H1 (cell line): ENCODE results near the gene GPR21. TPM values are rescaled to one million over a fixed set of nuclear protein-coding genes. Genes with fewer than 3 reads are reported as not detected.

Source experiments
- CTCF ChIA-PET: fragments of 300-600 bp; sonication (Branson Sonifier 250); formaldehyde crosslinking; loops from one replicate; lab custom pipeline; 2021; ENCODE audit not compliant: partially characterized antibody; lab: Charles Lee
- POLR2A ChIA-PET: fragments of 300-600 bp; sonication (Branson Sonifier 250); formaldehyde crosslinking; loops from one replicate; lab custom pipeline; 2021; ENCODE audit warnings: inconsistent platforms; ENCODE audit not compliant: partially characterized antibody; lab: Charles Lee
- DNase-seq, 2 experiments: peaks; one replicate each; pipeline versions ENCODE4 v3.0.0 to v3.0.0-alpha.2; 2010 to 2022; ENCODE audit warnings: low spot score in 2 of 2, low read depth in 1 of 2, mixed read lengths in 1 of 2
- FAIRE-seq: peaks from 2 replicates; lab custom pipeline; 2011; peaks lifted over from hg19 to GRCh38; lab: Jason Lieb, UNC
- H2AFZ ChIP-seq: 2 replicates; pipeline ENCODE4 v1.8.1; 2012; ENCODE audit warnings: low read length, inconsistent platforms
- H2AK5ac ChIP-seq: 2 replicates; pipeline ENCODE4 v1.6.1; 2013; ENCODE audit warnings: low read depth, low read length
- H2BK120ac ChIP-seq: replicated peaks from 2 replicates; pipeline ENCODE3; 2013; ENCODE audit warnings: low read depth, low read length, inconsistent platforms
- H2BK12ac ChIP-seq: 2 replicates; pipeline ENCODE4 v1.6.1; 2013; ENCODE audit warnings: low read depth, low read length
- H2BK15ac ChIP-seq: 2 replicates; pipeline ENCODE4 v1.6.1; 2013; ENCODE audit warnings: low read length
- H2BK20ac ChIP-seq: 2 replicates; pipeline ENCODE4 v1.6.1; 2013; ENCODE audit warnings: low read length
- H2BK5ac ChIP-seq: 2 replicates; pipeline ENCODE4 v1.6.1; 2013; ENCODE audit warnings: low read depth, low read length
- H3K14ac ChIP-seq: 2 replicates; pipeline ENCODE4 v1.6.1; 2013; ENCODE audit warnings: inconsistent platforms; ENCODE audit not compliant: insufficient read length
- H3K18ac ChIP-seq: 2 replicates; pipeline ENCODE4 v1.6.1; 2013; ENCODE audit warnings: low read length; ENCODE audit errors: extremely low read depth
- H3K23ac ChIP-seq: 2 replicates; pipeline ENCODE4 v1.6.1; 2013; ENCODE audit warnings: inconsistent platforms; ENCODE audit not compliant: insufficient read length
- H3K23me2 ChIP-seq: 2 replicates; pipeline ENCODE4 v1.6.1; 2013; ENCODE audit warnings: low read depth, low read length
- H3K27ac ChIP-seq: 2 replicates; pipeline ENCODE4 v1.6.1; 2011; ENCODE audit warnings: low read depth, low read length, inconsistent platforms
- H3K27me3 ChIP-seq, 4 experiments: replicated peaks in 1 of 4; 1 replicate in 1 of 4; 2 replicates in 3 of 4; pipeline versions ENCODE4 v1.6.1 to v1.8.1; 2011 to 2013; ENCODE audit warnings: low read length in 3 of 4, mild to moderate bottlenecking in 3 of 4, inconsistent platforms in 2 of 4, mixed read lengths in 2 of 4, moderate library complexity in 1 of 4; ENCODE audit not compliant: control insufficient read depth in 3 of 4, insufficient read depth in 3 of 4; ENCODE audit errors: extremely low read depth in 1 of 4
- H3K36me3 ChIP-seq, 4 experiments: 2 replicates each; pipeline versions ENCODE4 v1.6.1 to v1.8.1; 2011 to 2013; ENCODE audit warnings: mild to moderate bottlenecking in 4 of 4, low read length in 3 of 4, moderate library complexity in 2 of 4, control low read depth in 1 of 4, inconsistent platforms in 1 of 4; ENCODE audit not compliant: insufficient read depth in 4 of 4, control insufficient read depth in 2 of 4
- H3K4ac ChIP-seq: replicated peaks from 2 replicates; pipeline ENCODE3; 2013; ENCODE audit warnings: low read length, low read depth, mixed read lengths, inconsistent platforms; ENCODE audit not compliant: insufficient read length
- H3K4me1 ChIP-seq, 4 experiments: replicated peaks in 1 of 4; 1 replicate in 1 of 4; 2 replicates in 3 of 4; pipeline versions ENCODE4 v1.6.1 to v1.8.1; 2011 to 2013; ENCODE audit warnings: low read length in 3 of 4, inconsistent platforms in 2 of 4, mixed read lengths in 1 of 4; ENCODE audit not compliant: insufficient read depth in 4 of 4, control insufficient read depth in 3 of 4
- H3K4me2 ChIP-seq, 2 experiments: 2 replicates each; pipeline versions ENCODE4 v1.6.1 to v1.8.1; 2011 to 2013; ENCODE audit warnings: low read depth in 2 of 2, low read length in 2 of 2, control low read depth in 1 of 2, inconsistent platforms in 1 of 2, mild to moderate bottlenecking in 1 of 2; ENCODE audit not compliant: insufficient read depth in 1 of 2
- H3K4me3 ChIP-seq, 4 experiments: fragments of 200-600, 300-600 bp in 1 of 4; sonication (generic), shearing (Covaris generic), sonication (Bioruptor Twin) in 1 of 4; 2 replicates each; pipeline versions ENCODE4 v1.5.1 to v1.8.1; 2011 to 2016; ENCODE audit warnings: low read length in 4 of 4, low read depth in 3 of 4, control low read depth in 2 of 4, inconsistent platforms in 2 of 4, mild to moderate bottlenecking in 2 of 4, mixed read lengths in 1 of 4, moderate library complexity in 1 of 4; ENCODE audit not compliant: insufficient read depth in 2 of 4; ENCODE audit errors: extremely low read depth in 1 of 4
- H3K56ac ChIP-seq: replicated peaks from 2 replicates; pipeline ENCODE3; 2013; ENCODE audit warnings: low read depth, mild to moderate bottlenecking, mixed read lengths, low read length, inconsistent platforms; ENCODE audit not compliant: insufficient read length
- H3K79me1 ChIP-seq: 2 replicates; pipeline ENCODE4 v1.6.1; 2013; ENCODE audit warnings: low read depth, low read length, control low read depth
- H3K79me2 ChIP-seq, 2 experiments: 2 replicates each; pipeline versions ENCODE4 v1.6.1 to v1.8.1; 2012 to 2013; ENCODE audit warnings: low read length in 2 of 2, mild to moderate bottlenecking in 2 of 2, inconsistent platforms in 1 of 2; ENCODE audit not compliant: insufficient read depth in 2 of 2, control insufficient read depth in 1 of 2
- H3K9ac ChIP-seq, 4 experiments: replicated peaks in 1 of 4; 1 replicate in 1 of 4; 2 replicates in 3 of 4; pipeline versions ENCODE4 v1.6.1 to v1.8.1; 2011 to 2013; ENCODE audit warnings: low read depth in 3 of 4, low read length in 3 of 4, control low read depth in 2 of 4, mild to moderate bottlenecking in 2 of 4, moderate library complexity in 2 of 4, inconsistent platforms in 1 of 4; ENCODE audit errors: extremely low read depth in 1 of 4
- H3K9me3 ChIP-seq, 2 experiments: 2 replicates each; pipeline versions ENCODE4 v1.6.1 to v1.8.1; 2012 to 2013; ENCODE audit warnings: mild to moderate bottlenecking in 2 of 2, moderate library complexity in 2 of 2, control low read depth in 1 of 2, inconsistent platforms in 1 of 2, low read depth in 1 of 2, low read length in 1 of 2, mixed read lengths in 1 of 2; ENCODE audit not compliant: insufficient read depth in 2 of 2
- H4K20me1 ChIP-seq, 2 experiments: replicated peaks in 1 of 2; 2 replicates each; pipeline versions ENCODE3 to v1.8.1; 2011 to 2013; ENCODE audit warnings: inconsistent platforms in 2 of 2, low read length in 2 of 2, mild to moderate bottlenecking in 1 of 2; ENCODE audit not compliant: insufficient read depth in 2 of 2, control insufficient read depth in 1 of 2
- H4K5ac ChIP-seq: 2 replicates; pipeline ENCODE4 v1.6.1; 2013; ENCODE audit warnings: low read length, low read depth, mixed read lengths, inconsistent platforms; ENCODE audit not compliant: insufficient read length
- H4K8ac ChIP-seq: 2 replicates; pipeline ENCODE4 v1.8.0; 2013; ENCODE audit warnings: mild to moderate bottlenecking, moderate library complexity, low read length, inconsistent platforms; ENCODE audit not compliant: insufficient read depth; ENCODE audit errors: extremely low read depth
- H4K91ac ChIP-seq: replicated peaks from 2 replicates; pipeline ENCODE3; 2013; ENCODE audit warnings: low read length, mixed read lengths, inconsistent platforms; ENCODE audit not compliant: insufficient read length
- ASH2L ChIP-seq: fragments of 200-600, 300-600 bp; sonication (generic); IDR thresholded peaks from one replicate; pipeline ENCODE4 v1.7.1; 2017; ENCODE audit warnings: low read length
- CBX5 ChIP-seq: fragments of 300-800, 300-1000 bp; sonication (generic); IDR thresholded peaks from 2 replicates; pipeline ENCODE4 v1.7.1; 2016; ENCODE audit warnings: antibody characterized with exemption, low read length, low read depth
- CBX8 ChIP-seq: fragments of 300-800, 300-1000 bp; sonication (generic); IDR thresholded peaks from 2 replicates; pipeline ENCODE4 v1.7.1; 2016; ENCODE audit warnings: low read depth, low read length, borderline replicate concordance
- CTBP2 ChIP-seq: IDR thresholded peaks from 2 replicates; pipeline ENCODE4 v1.7.0; 2011; ENCODE audit warnings: borderline replicate concordance, mild to moderate bottlenecking, moderate library complexity, mixed read lengths, low read length; ENCODE audit not compliant: insufficient read depth, insufficient read length
- GTF2F1 ChIP-seq: IDR thresholded peaks from 2 replicates; pipeline ENCODE4 v1.6.1; 2012; ENCODE audit warnings: low read depth, low read length, improper control_type of control experiment, borderline replicate concordance
- HDAC6 ChIP-seq: IDR thresholded peaks from one replicate; pipeline ENCODE4 v1.7.1; 2012; ENCODE audit warnings: low read depth, mild to moderate bottlenecking, inconsistent platforms, low read length, moderate library complexity
- JUN ChIP-seq: IDR thresholded peaks from 2 replicates; pipeline ENCODE4 v1.6.1; 2011; ENCODE audit warnings: low read depth, mild to moderate bottlenecking, improper control_type of control experiment, low read length
- JUND ChIP-seq: IDR thresholded peaks from 2 replicates; pipeline ENCODE4 v1.6.1; 2011; ENCODE audit warnings: mild to moderate bottlenecking, improper control_type of control experiment, low read length
- MAFK ChIP-seq: IDR thresholded peaks from 2 replicates; pipeline ENCODE4 v1.6.1; 2012; ENCODE audit warnings: low read depth, mild to moderate bottlenecking, improper control_type of control experiment, low read length
- SIRT6 ChIP-seq: IDR thresholded peaks from one replicate; pipeline ENCODE4 v1.7.1; 2012; ENCODE audit warnings: low read length, inconsistent platforms
- SP2 ChIP-seq: IDR thresholded peaks from 2 replicates; pipeline ENCODE4 v1.6.1; 2012; ENCODE audit warnings: mild to moderate bottlenecking, low read length, inconsistent platforms
- SP4 ChIP-seq: IDR thresholded peaks from 2 replicates; pipeline ENCODE4 v1.6.1; 2012; ENCODE audit warnings: low read length, inconsistent platforms
- TBP ChIP-seq: IDR thresholded peaks from 2 replicates; pipeline ENCODE4 v1.6.1; 2011; ENCODE audit warnings: low read depth, low read length, improper control_type of control experiment
- TEAD4 ChIP-seq: IDR thresholded peaks from 2 replicates; pipeline ENCODE4 v1.6.1; 2012; ENCODE audit warnings: low read depth, low read length, inconsistent platforms, mixed read lengths
- YY1 ChIP-seq: IDR thresholded peaks from 2 replicates; pipeline ENCODE4 v1.6.1; 2011; ENCODE audit warnings: low read depth, mild to moderate bottlenecking, low read length
- WGBS, 2 experiments: shearing (Covaris generic) in 1 of 2; methylation state at CpG; one replicate each; pipeline versions ENCODE4 v1.1.6 to v1.1.7; 2013 to 2015; ENCODE audit warnings: low lambda C conversion rate in 2 of 2, mixed read lengths in 2 of 2, inconsistent platforms in 1 of 2, low coverage in 1 of 2, missing lambda C conversion rate in 1 of 2; ENCODE audit not compliant: insufficient replicate concordance in 2 of 2, insufficient coverage in 1 of 2, insufficient read length in 1 of 2; ENCODE audit errors: extremely low coverage in 1 of 2, missing lambda C conversion rate in 1 of 2; 5-methylcytosine and 5-hydroxymethylcytosine counted together
- polyA plus RNA-seq, 7 experiments: library from polyadenylated mRNA; depleted of rRNA in 3 of 7; stranded (reverse) in 5 of 7; unstranded in 2 of 7; fragments of >200 nt in 5 of 7; fragments of 200-250 nt in 2 of 7; gene quantifications; 1 replicate in 5 of 7; 2 replicates in 1 of 7; 4 replicates in 1 of 7; pipeline versions ENCODE4 v1.2.1 to v1.2.3, GENCODE V29; 2011 to 2013; ENCODE audit warnings: missing spikeins in 2 of 7, mixed read lengths in 2 of 7
- total RNA-seq: library from RNA; stranded (reverse); fragmentation: NEBNext Ultra II Directional; extraction: Animal tissue kit (Norgen Biotek cat#: 25700); gene quantifications from 2 replicates; pipeline ENCODE4 v1.2.1, GENCODE V29; 2021

The GPR21 gene
- total and polyA plus RNA-seq, 2 of the 8 experiments (the other 6 are each of a cell fraction or from before 2014, with no cell fraction given), result 0.58 to 0.71 TPM

GRCh38 chr9:123033864-123034601, 566 bp downstream of the GPR21 start:
- H4K20me1 ChIP-seq, result peaks cover 0 to 2% of the 10 kb centered on the region in 2 experiments
- POLR2A ChIA-PET, result no interaction called here
- H3K9ac ChIP-seq, result no peak overlapping the region
- H2BK120ac ChIP-seq, result no peak overlapping the region
- H4K91ac ChIP-seq, result no peak overlapping the region
- H3K79me2 ChIP-seq, result no peaks in the 10 kb centered on the region
- no peaks in the 10 kb centered on the region for H3K27me3 ChIP-seq
- no peak overlapping the region for H4K8ac ChIP-seq
- peaks cover 0 to 6% (median 4%) of the 10 kb centered on the region in 4 experiments; a peak in 5 of 8 replicates for H3K36me3 ChIP-seq
- no peak overlapping the region for H2BK15ac ChIP-seq
- peaks cover 0 to 4% (median 0%) of the 10 kb centered on the region in 4 experiments; a peak in 1 of 7 replicates for H3K4me1 ChIP-seq
- CTCF ChIA-PET, result interaction anchor here (0.7 kb wide), 1 partner anchor 938 kb away, joined by 3 read pairs; no protein-coding TSS in a partner anchor
- no peak overlapping the region for H2BK20ac ChIP-seq
- H3K23me2 ChIP-seq, result no peaks in the 10 kb centered on the region
- H3K4ac ChIP-seq, result no peak overlapping the region
- DNase-seq (no peak), FAIRE-seq (no peak)
- H3K27ac ChIP-seq, result no peak overlapping the region
- no peaks in the 10 kb centered on the region for H3K9me3 ChIP-seq
- H2AK5ac ChIP-seq, result no peak overlapping the region
- WGBS, 2 experiments, result 91% methylated on average over 8 of the region's 8 CpGs; no CpG with 5 or more reads in 1 of the 2 experiments
- no peak overlapping the region for H2BK12ac ChIP-seq
- no peak overlapping the region for H4K5ac ChIP-seq
- H2BK5ac ChIP-seq, result no peak overlapping the region
- H3K23ac ChIP-seq, result no peak overlapping the region
- H2AFZ ChIP-seq, result no peak overlapping the region
- no peak overlapping the region for H3K4me2 ChIP-seq
- no peak overlapping the region for H3K14ac ChIP-seq
- no peak overlapping the region for H3K4me3 ChIP-seq
- H3K56ac ChIP-seq, result no peak overlapping the region
- H3K79me1 ChIP-seq, result no peaks in the 10 kb centered on the region; the same call in 1 of the 2 replicates
- H3K18ac ChIP-seq, result no peak overlapping the region
- TF ChIP-seq CTBP2 (no peak), CBX8 (no peak), JUND (no peak), TEAD4 (no peak), MAFK (no peak), TBP (no peak), HDAC6 (no peak), SP2 (no peak), SP4 (no peak), YY1 (no peak), CBX5 (no peak), GTF2F1 (no peak), SIRT6 (no peak), ASH2L (no peak), JUN (no peak)
